Measurements from ENCODE around the gene GABRA5.

DNA sequence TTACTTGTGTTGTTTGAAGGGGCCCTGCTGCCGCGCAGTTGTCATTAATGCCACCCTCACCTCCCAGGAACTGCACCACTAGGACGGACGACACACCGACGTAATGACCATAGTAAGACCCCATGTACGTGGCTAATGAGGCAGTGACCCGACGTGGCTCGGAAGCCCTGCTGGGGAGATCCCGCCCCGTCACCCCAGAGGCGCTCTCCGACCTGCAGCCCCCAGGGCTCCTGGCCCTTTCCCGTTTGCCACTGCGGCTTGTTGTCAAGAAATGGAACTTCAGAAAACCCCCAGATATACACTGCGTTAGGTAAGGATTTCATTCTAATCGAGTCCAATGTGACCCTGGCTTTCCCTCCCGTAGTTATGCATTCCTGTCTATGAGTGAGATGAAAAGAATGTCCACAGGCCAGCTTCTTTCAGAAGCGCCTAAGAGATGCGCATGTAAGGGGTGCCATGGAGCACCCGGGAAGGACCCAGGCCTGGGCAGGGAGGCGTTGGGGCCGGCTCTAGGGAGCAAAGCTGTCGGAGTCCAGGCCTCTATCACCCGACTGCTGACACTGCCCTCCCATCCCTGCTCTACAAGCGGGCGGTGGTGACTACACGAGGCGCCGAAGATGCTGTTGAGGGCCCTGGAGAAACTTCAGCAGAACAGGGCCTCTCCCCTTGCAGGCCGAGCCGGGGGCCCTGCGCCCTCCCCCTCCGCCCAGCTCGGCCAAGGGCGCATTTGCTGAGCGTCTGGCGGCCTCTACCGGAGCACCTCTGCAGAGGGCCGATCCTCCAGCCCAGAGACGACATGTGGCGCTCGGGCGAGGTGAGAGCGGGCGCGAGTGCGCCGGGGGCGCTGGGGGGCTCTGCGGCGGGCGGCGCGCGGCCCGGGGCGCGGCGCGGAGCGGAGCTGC lies at the start of gene GABRA5:
- TF ChIP-seq, protein P1, sequence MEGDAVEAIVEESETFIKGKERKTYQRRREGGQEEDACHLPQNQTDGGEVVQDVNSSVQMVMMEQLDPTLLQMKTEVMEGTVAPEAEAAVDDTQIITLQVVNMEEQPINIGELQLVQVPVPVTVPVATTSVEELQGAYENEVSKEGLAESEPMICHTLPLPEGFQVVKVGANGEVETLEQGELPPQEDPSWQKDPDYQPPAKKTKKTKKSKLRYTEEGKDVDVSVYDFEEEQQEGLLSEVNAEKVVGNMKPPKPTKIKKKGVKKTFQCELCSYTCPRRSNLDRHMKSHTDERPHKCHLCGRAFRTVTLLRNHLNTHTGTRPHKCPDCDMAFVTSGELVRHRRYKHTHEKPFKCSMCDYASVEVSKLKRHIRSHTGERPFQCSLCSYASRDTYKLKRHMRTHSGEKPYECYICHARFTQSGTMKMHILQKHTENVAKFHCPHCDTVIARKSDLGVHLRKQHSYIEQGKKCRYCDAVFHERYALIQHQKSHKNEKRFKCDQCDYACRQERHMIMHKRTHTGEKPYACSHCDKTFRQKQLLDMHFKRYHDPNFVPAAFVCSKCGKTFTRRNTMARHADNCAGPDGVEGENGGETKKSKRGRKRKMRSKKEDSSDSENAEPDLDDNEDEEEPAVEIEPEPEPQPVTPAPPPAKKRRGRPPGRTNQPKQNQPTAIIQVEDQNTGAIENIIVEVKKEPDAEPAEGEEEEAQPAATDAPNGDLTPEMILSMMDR (IDR thresholded peaks at IDR 0.05) = no peak
- TF ChIP-seq, protein P2, sequence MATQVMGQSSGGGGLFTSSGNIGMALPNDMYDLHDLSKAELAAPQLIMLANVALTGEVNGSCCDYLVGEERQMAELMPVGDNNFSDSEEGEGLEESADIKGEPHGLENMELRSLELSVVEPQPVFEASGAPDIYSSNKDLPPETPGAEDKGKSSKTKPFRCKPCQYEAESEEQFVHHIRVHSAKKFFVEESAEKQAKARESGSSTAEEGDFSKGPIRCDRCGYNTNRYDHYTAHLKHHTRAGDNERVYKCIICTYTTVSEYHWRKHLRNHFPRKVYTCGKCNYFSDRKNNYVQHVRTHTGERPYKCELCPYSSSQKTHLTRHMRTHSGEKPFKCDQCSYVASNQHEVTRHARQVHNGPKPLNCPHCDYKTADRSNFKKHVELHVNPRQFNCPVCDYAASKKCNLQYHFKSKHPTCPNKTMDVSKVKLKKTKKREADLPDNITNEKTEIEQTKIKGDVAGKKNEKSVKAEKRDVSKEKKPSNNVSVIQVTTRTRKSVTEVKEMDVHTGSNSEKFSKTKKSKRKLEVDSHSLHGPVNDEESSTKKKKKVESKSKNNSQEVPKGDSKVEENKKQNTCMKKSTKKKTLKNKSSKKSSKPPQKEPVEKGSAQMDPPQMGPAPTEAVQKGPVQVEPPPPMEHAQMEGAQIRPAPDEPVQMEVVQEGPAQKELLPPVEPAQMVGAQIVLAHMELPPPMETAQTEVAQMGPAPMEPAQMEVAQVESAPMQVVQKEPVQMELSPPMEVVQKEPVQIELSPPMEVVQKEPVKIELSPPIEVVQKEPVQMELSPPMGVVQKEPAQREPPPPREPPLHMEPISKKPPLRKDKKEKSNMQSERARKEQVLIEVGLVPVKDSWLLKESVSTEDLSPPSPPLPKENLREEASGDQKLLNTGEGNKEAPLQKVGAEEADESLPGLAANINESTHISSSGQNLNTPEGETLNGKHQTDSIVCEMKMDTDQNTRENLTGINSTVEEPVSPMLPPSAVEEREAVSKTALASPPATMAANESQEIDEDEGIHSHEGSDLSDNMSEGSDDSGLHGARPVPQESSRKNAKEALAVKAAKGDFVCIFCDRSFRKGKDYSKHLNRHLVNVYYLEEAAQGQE (IDR thresholded peaks at IDR 0.05; ENCODE audit: insufficient read depth in 1 of 2, low read depth in 2 of 2, low read length in 1 of 2) = no peak

Measured in Panc1 (cell line).